OCI-LY7 (cell line): Measurements from ENCODE around the gene TRAF6. TPM values are rescaled to one million over a fixed set of nuclear protein-coding genes. Genes with fewer than 3 reads are reported as not detected.

Experiments
- BruUV-seq: library from RNA; stranded (reverse); fragments of 400-500 nt; replicated peaks from 2 replicates; lab custom pipeline; 2021; lab: Mats Ljungman, UMichigan
- CTCF ChIA-PET: fragments of 300-600 bp; sonication (Branson Sonifier 250); formaldehyde crosslinking; loops from one replicate; lab custom pipeline; 2022; ENCODE audit warnings: antibody characterized with exemption; ENCODE audit not compliant: unreplicated experiment; lab: Charles Lee
- POLR2A ChIA-PET: fragments of 300-600 bp; sonication (Branson Sonifier 250); formaldehyde crosslinking; loops from one replicate; lab custom pipeline; 2022; ENCODE audit warnings: antibody characterized with exemption; lab: Charles Lee
- DNase-seq: peaks from one replicate; pipeline ENCODE4 v3.0.0-alpha.2; 2015; ENCODE audit warnings: low spot score
- H2AFZ ChIP-seq: fragments of 200-600 bp; sonication (generic), shearing (Covaris generic); 2 replicates; pipeline ENCODE4 v1.6.1; 2014; ENCODE audit warnings: mild to moderate bottlenecking, antibody characterized with exemption, low read length, moderate library complexity
- H3K27ac ChIP-seq: fragments of 200-600 bp; sonication (generic); 2 replicates; pipeline ENCODE4 v1.5.1; 2014; ENCODE audit warnings: mixed run types, low read depth, mild to moderate bottlenecking, moderate library complexity, low read length, inconsistent platforms; ENCODE audit not compliant: poor library complexity, severe bottlenecking
- H3K36me3 ChIP-seq: fragments of 200-600 bp; sonication (generic); 2 replicates; pipeline ENCODE4 v1.6.1; 2014; ENCODE audit warnings: mild to moderate bottlenecking, antibody characterized with exemption, low read length, moderate library complexity, mixed read lengths; ENCODE audit not compliant: insufficient read depth
- H3K4me1 ChIP-seq: fragments of 200-600 bp; sonication (generic); 2 replicates; pipeline ENCODE4 v1.5.1; 2014; ENCODE audit warnings: mild to moderate bottlenecking, low read length; ENCODE audit not compliant: insufficient read depth, poor library complexity, severe bottlenecking
- H3K4me2 ChIP-seq: fragments of 200-600 bp; sonication (generic); 2 replicates; pipeline ENCODE4 v1.6.1; 2014; ENCODE audit warnings: mild to moderate bottlenecking, low read length
- H3K4me3 ChIP-seq: fragments of 200-600 bp; sonication (generic); 2 replicates; pipeline ENCODE4 v1.5.1; 2014; ENCODE audit warnings: mild to moderate bottlenecking, low read depth, low read length; ENCODE audit not compliant: poor library complexity, severe bottlenecking
- H3K79me2 ChIP-seq: fragments of 200-600 bp; sonication (generic); 2 replicates; pipeline ENCODE4 v1.6.1; 2016; ENCODE audit warnings: low read depth, mild to moderate bottlenecking, low read length, moderate library complexity, mixed read lengths; ENCODE audit not compliant: insufficient read depth
- H3K9me2 ChIP-seq: fragments of 200-600 bp; sonication (generic); 2 replicates; pipeline ENCODE4 v1.6.1; 2016; ENCODE audit warnings: mild to moderate bottlenecking, low read length, mixed read lengths; ENCODE audit not compliant: insufficient read depth
- H3K9me3 ChIP-seq: fragments of 200-600 bp; sonication (generic); 2 replicates; pipeline ENCODE4 v1.6.1; 2014; ENCODE audit warnings: mild to moderate bottlenecking, mixed run types, low read length, mixed read lengths
- H4K20me1 ChIP-seq: fragments of 200-600 bp; sonication (generic); 2 replicates; pipeline ENCODE4 v1.6.1; 2014; ENCODE audit warnings: mild to moderate bottlenecking, antibody characterized with exemption, low read length, moderate library complexity, mixed read lengths; ENCODE audit not compliant: insufficient read depth
- CTCF ChIP-seq: fragments of 200-600 bp; sonication (generic); conservative IDR thresholded peaks from 2 replicates; pipeline ENCODE4 v1.5.1; 2014; ENCODE audit warnings: mild to moderate bottlenecking, antibody characterized with exemption, low read length, moderate library complexity, mixed read lengths
- EZH2phosphoT487 ChIP-seq: fragments of 200-600 bp; sonication (generic); IDR thresholded peaks from 2 replicates; pipeline ENCODE4 v1.6.1; 2018; ENCODE audit warnings: low read depth, borderline replicate concordance, mild to moderate bottlenecking, mixed run types, antibody characterized with exemption, low read length, moderate library complexity, mixed read lengths
- intact Hi-C: fragments of 100-400 bp; cut with micrococcal nuclease; formaldehyde crosslinking; loops from one replicate; pipeline ENCODE4 v1.10.0; 2022; ENCODE audit not compliant: unreplicated experiment
- total RNA-seq, 2 experiments: library from RNA; depleted of rRNA in 1 of 2; stranded (reverse); fragments of >200 nt in 1 of 2; shearing (Covaris generic) in 1 of 2; gene quantifications; 2 replicates each; pipeline ENCODE4 v1.2.3, GENCODE V29; 2014 to 2022

TRAF6 gene
- total RNA-seq, 2 experiments from 2014 or later: 5.5 to 10.2 TPM

- intact Hi-C loops: no loop called here
- peaks cover 8% of the 10 kb centered on the region; the same call in 1 of the 2 replicates for H4K20me1 ChIP-seq
- no TSS peak for BruUV-seq
Measured at GRCh38 chr11:36507824-36508489, 2.1 kb downstream of the TRAF6 start.

GRCh38 chr11:36501236-36501635 is 8.8 kb downstream of the TRAF6 start:
- no peaks in the 10 kb centered on the region for H3K9me3 ChIP-seq
- intact Hi-C loops: no loop called here
- no peak for DNase-seq
- no TSS peak for BruUV-seq
- H3K4me3 ChIP-seq: no peak overlapping the region
- no peaks in the 10 kb centered on the region for H3K9me2 ChIP-seq
- H2AFZ ChIP-seq: no peak overlapping the region
- H3K4me1 ChIP-seq: no peaks in the 10 kb centered on the region
- no peak overlapping the region for H3K4me2 ChIP-seq
- no peak overlapping the region for H3K27ac ChIP-seq
- TF ChIP-seq EZH2phosphoT487 (no peak), CTCF (no peak)
- H3K36me3 ChIP-seq: peaks cover 48% of the 10 kb centered on the region
- peaks cover 2% of the 10 kb centered on the region; the same call in 1 of the 2 replicates for H4K20me1 ChIP-seq
- ChIA-PET CTCF (interaction anchor here (1.8 kb wide), 1 partner anchor 8 kb away, joined by 7 read pairs; no protein-coding TSS in a partner anchor), POLR2A (interaction anchor here (0.6 to 1.8 kb wide), 4 partner anchors 19 to 715 kb away, joined by 3 to 5 read pairs (median 4); no protein-coding TSS in a partner anchor)
- H3K79me2 ChIP-seq: no peaks in the 10 kb centered on the region; the same call in 1 of the 2 replicates

More at GRCh38 chr11:36507824-36508489, 2.1 kb downstream of the TRAF6 start:
- no peak for DNase-seq
- ChIA-PET CTCF (interaction anchor here (0.6 kb wide), 1 partner anchor 216 kb away, joined by 3 read pairs; no protein-coding TSS in a partner anchor), POLR2A (interaction anchor here (1.3 to 1.5 kb wide), 2 partner anchors 9 to 21 kb away, joined by 5 read pairs; no protein-coding TSS in a partner anchor)
- Histone ChIP-seq H3K9me2 (no peaks in the 10 kb centered on the region), H3K4me1 (peaks cover 8% of the 10 kb centered on the region), H3K36me3 (peaks cover 6% of the 10 kb centered on the region; the same call in 1 of the 2 replicates), H3K4me2 (peak overlapping the region; percentile 69), H2AFZ (no peak overlapping the region), H3K9me3 (no peaks in the 10 kb centered on the region), H3K4me3 (peak overlapping the region; percentile 92), H3K27ac (no peak overlapping the region), H3K79me2 (peaks cover 20% of the 10 kb centered on the region; the same call in 1 of the 2 replicates)
- no peak for TF ChIP-seq CTCF
- no peak for TF ChIP-seq EZH2phosphoT487
